Measurements from ENCODE around the gene ALDH1L2. TPM values are rescaled to one million over a fixed set of nuclear protein-coding genes. Genes with fewer than 3 reads are reported as not detected.
"Not testable (repeated sequence)": the region's sequence is repeated elsewhere in the genome, so short reads cannot be mapped to it uniquely, and the experiment has no call there.

ALDH1L2 gene
- total RNA-seq, 2 donors from 2014 or later, result 0.22 to 0.27 TPM

DNA sequence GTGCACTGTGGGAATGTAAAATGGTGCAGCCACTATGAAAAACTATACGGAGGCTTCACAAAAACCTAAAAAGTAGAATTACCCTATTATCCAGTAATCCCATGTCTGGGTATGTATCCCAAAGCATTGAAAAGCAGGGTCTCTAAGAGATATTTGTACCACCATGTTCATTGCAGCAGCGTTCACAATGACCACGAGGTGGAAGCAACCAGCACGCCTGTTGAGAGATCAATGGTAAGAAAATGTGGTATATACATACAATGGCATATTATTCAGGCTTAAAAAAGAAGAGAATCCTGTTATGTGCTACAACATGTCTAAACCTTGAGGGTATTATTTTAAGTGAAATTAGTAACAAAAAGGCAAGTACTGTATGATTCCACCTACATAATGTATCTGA lies 99.1 kb downstream of the ALDH1L2 start:
- WGBS, 2 experiments (ENCODE audit: insufficient coverage in 1 of 2, insufficient read length in 1 of 2), result 83% methylated on average over 4 of the region's 4 CpGs; no CpG with 5 or more reads in 1 of the 2 experiments
- Histone ChIP-seq H3K4me3 (ENCODE audit: low read length) (no peak overlapping the region), H3K36me3 (ENCODE audit: control insufficient read depth, insufficient read depth, low read length) (peaks cover 21% of the 10 kb centered on the region), H3K27me3 (ENCODE audit: control insufficient read depth, insufficient read depth, low read length, poor library complexity, severe bottlenecking) (no peaks in the 10 kb centered on the region), H3K27ac (ENCODE audit: low read depth, low read length) (no peak overlapping the region), H3K4me1 (ENCODE audit: control insufficient read depth, insufficient read depth, low read length) (no peaks in the 10 kb centered on the region), H3K9ac (ENCODE audit: extremely low read depth, low read length, poor library complexity, severe bottlenecking) (no peak overlapping the region), H3K9me3 (ENCODE audit: control insufficient read depth, low read length) (no peaks in the 10 kb centered on the region)
- no peak for DNase-seq
- Mint-ChIP-seq H3K36me3 (ENCODE audit: low read depth) (peaks cover 17% of the 10 kb centered on the region), H3K27ac (no peak overlapping the region), H3K27me3 (ENCODE audit: insufficient read depth) (peaks cover 9% of the 10 kb centered on the region), H3K4me1 (peaks cover 8% of the 10 kb centered on the region), H3K4me3 (peak overlapping the region; percentile 75), H3K9me3 (no peaks in the 10 kb centered on the region)
- TF ChIP-seq, protein P1, sequence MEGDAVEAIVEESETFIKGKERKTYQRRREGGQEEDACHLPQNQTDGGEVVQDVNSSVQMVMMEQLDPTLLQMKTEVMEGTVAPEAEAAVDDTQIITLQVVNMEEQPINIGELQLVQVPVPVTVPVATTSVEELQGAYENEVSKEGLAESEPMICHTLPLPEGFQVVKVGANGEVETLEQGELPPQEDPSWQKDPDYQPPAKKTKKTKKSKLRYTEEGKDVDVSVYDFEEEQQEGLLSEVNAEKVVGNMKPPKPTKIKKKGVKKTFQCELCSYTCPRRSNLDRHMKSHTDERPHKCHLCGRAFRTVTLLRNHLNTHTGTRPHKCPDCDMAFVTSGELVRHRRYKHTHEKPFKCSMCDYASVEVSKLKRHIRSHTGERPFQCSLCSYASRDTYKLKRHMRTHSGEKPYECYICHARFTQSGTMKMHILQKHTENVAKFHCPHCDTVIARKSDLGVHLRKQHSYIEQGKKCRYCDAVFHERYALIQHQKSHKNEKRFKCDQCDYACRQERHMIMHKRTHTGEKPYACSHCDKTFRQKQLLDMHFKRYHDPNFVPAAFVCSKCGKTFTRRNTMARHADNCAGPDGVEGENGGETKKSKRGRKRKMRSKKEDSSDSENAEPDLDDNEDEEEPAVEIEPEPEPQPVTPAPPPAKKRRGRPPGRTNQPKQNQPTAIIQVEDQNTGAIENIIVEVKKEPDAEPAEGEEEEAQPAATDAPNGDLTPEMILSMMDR (conservative IDR thresholded peaks at IDR 0.05), result no peak

DNA sequence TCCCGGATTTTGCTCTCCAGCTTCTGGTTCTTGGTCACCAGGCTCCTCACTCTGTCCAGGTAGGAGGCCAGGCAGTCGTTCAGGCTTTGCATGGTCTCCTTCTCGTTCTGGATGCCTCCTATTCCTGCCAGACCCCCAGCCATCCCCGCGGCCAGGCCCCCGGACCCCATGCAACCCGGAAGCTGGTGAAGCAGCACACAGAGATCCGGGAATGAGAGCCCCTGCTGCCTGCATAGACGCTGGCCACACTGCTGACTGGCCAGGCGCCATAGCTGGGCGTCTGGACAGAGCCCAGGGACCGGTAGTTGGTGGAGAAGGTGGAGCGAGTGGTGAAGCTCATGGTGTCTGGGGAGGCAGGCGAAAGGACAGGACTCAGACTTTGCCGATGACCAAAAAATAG lies 106.6 kb downstream of the ALDH1L2 start:
- not testable (repeated sequence) for DNase-seq; H3K27me3 ChIP-seq (ENCODE audit: control insufficient read depth, insufficient read depth, low read length, poor library complexity, severe bottlenecking); H3K27ac ChIP-seq (ENCODE audit: low read depth, low read length); H3K9ac ChIP-seq (ENCODE audit: extremely low read depth, low read length, poor library complexity, severe bottlenecking); H3K36me3 Mint-ChIP-seq (ENCODE audit: low read depth); H3K4me1 Mint-ChIP-seq; H3K4me3 Mint-ChIP-seq; H3K4me1 ChIP-seq (ENCODE audit: control insufficient read depth, insufficient read depth, low read length); H3K36me3 ChIP-seq (ENCODE audit: control insufficient read depth, insufficient read depth, low read length); H3K4me3 ChIP-seq (ENCODE audit: low read length); H3K27me3 Mint-ChIP-seq (ENCODE audit: insufficient read depth); H3K9me3 Mint-ChIP-seq; H3K27ac Mint-ChIP-seq; H3K9me3 ChIP-seq (ENCODE audit: control insufficient read depth, low read length)
- 92 to 93% methylated on average over 11 to 15 of the region's 15 CpGs for WGBS, 2 experiments (ENCODE audit: insufficient coverage in 1 of 2, insufficient read length in 1 of 2)

DNA sequence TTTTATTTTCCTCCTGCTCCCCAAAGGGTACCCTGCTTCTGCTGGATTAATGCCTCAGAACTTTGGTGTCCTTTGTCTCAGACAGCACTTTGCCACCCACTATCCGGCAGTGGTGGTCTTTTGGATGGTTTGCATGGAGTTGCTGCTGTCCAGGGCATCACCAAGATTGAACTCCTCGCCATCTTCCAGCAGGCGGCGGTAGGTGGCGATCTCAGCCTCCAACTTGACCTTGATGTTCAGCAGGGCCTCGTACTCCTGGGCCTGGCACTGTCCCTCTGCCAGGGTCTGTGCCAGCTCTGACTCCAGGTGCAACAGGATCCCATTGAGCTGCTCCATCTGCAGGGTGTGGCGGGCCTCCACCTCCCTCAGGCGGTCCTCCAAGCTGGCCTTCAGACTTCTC lies 107.6 kb downstream of the ALDH1L2 start:
- Histone ChIP-seq H3K27me3 (ENCODE audit: control insufficient read depth, insufficient read depth, low read length, poor library complexity, severe bottlenecking) (no peaks in the 10 kb centered on the region), H3K27ac (ENCODE audit: low read depth, low read length) (no peak overlapping the region), H3K9me3 (ENCODE audit: control insufficient read depth, low read length) (no peaks in the 10 kb centered on the region), H3K9ac (ENCODE audit: extremely low read depth, low read length, poor library complexity, severe bottlenecking) (no peak overlapping the region), H3K4me1 (ENCODE audit: control insufficient read depth, insufficient read depth, low read length) (no peaks in the 10 kb centered on the region), H3K36me3 (ENCODE audit: control insufficient read depth, insufficient read depth, low read length) (no peaks in the 10 kb centered on the region), H3K4me3 (ENCODE audit: low read length) (no peak overlapping the region)
- TF ChIP-seq, protein P1 (conservative IDR thresholded peaks at IDR 0.05), result peak; percentile 60
- Mint-ChIP-seq H3K9me3 (no peaks in the 10 kb centered on the region), H3K4me1 (no peaks in the 10 kb centered on the region), H3K27me3 (ENCODE audit: insufficient read depth) (no peaks in the 10 kb centered on the region), H3K36me3 (ENCODE audit: low read depth) (no peaks in the 10 kb centered on the region), H3K4me3 (no peak overlapping the region), H3K27ac (no peak overlapping the region)
- WGBS, 2 experiments (ENCODE audit: insufficient coverage in 1 of 2, insufficient read length in 1 of 2), result 86 to 100% methylated on average over 2 to 8 of the region's 8 CpGs
- DNase-seq, result peak; percentile 80
